Transverse colon (tissue), 4 donors: Measurements from ENCODE around the gene ZNF280C.

Source experiments
- CTCF ChIP-seq, 5 experiments: fragments of 200-600 bp in 3 of 5; fragments of 450-650 bp in 2 of 5; sonication (generic) in 3 of 5; IDR thresholded peaks; 1 replicate in 2 of 5; 2 replicates in 3 of 5; pipeline ENCODE4 v1.5.1; 2016 to 2017; ENCODE audit warnings: antibody characterized with exemption in 5 of 5, inconsistent platforms in 3 of 5, mild to moderate bottlenecking in 2 of 5, moderate library complexity in 1 of 5
- EP300 ChIP-seq: sonication (generic); formaldehyde crosslinking; IDR thresholded peaks from one replicate; pipeline ENCODE4 v1.6.1; 2017; ENCODE audit warnings: antibody characterized with exemption, low read depth
- POLR2AphosphoS5 ChIP-seq, 3 donors: sonication (generic); formaldehyde crosslinking; IDR thresholded peaks; one replicate each; pipeline ENCODE4 v1.6.1; 2016; ENCODE audit warnings: antibody characterized with exemption in 3 of 3

DNA sequence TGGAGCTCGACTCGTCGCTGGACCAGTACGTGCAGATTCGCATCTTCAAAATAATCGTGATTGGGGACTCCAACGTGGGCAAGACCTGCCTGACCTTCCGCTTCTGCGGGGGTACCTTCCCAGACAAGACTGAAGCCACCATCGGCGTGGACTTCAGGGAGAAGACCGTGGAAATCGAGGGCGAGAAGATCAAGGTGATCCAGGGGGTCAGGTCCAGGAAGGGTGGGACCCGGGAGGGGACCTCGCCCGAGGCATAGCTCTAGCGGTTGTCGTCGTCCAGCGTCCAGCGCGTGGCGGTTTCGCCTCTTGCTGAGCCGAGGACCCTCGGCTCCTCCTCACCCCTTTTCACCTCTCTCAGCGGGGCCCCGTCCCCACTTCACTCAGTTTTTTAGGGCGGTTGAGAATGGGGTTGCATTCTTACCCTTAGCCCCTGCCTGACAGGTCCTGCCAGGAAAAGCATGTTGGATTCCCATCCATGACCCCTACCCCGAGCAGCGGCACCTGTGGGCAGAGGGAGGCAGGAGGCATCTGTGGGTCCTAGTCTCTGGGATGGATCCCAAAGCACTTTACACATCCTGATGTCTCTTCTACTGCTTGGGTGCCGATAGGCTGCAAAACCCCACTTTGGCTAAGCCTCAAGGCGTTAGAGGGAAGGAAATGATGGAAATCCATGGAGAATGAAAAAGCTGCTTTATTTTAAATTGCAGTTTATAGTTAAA lies 96.4 kb downstream of the ZNF280C start:
- TF ChIP-seq CTCF (IDR thresholded peaks at IDR 0.05) (no peak), POLR2AphosphoS5 (IDR thresholded peaks at IDR 0.05) (no peak), EP300 (no peak)
